ENCODE data around the gene GASK1A.
"Not testable (repeated sequence)": the region's sequence is repeated elsewhere in the genome, so short reads cannot be mapped to it uniquely, and the experiment has no call there.

Gene GASK1A

GRCh38 chr3:43062040-43062563 is 83.0 kb downstream of the GASK1A start:
- DNase-seq (ENCODE audit: low spot score), result no peak

GRCh38 chr3:43062564-43063040 is 83.5 kb downstream of the GASK1A start:
- DNase-seq (ENCODE audit: low spot score), result no peak

- DNase-seq (ENCODE audit: low spot score), result no peak
Measured at GRCh38 chr3:43063114-43063513, 84.0 kb downstream of the GASK1A start.

- not testable (repeated sequence) for DNase-seq (ENCODE audit: low spot score)
Measured at GRCh38 chr3:43070670-43071069, 91.6 kb downstream of the GASK1A start.

DNA sequence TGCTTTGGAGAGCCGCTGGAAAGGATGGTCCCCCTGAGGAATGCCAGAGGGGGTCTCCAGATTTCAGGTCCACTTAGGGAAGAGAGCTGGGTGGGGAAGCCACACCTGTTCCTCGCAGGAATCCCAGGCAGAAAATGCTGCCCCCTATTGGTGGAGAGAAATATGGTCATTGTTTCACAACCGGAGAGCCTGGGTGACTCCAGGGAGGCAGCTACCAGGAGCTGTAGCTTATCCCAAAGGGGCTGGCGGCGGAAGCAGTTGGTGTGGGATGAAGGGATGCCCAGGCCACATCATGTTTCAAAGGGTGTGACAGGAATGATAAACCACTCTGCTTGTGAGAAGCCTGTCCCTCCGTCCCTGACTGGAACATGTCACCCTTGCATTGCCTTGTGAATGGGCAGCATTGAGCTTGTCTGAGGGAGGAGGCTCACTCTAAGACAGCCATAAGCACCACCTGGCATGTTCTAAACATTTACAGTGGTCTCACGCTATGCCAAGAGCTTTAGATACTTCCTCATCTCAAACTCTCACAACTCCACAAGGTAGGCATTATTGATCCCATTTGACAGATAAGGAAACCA is 92.3 kb downstream of the GASK1A start:
- DNase-seq (ENCODE audit: low spot score), result no peak

- DNase-seq (ENCODE audit: low spot score), result no peak
Measured at GRCh38 chr3:43072361-43072760, 93.2 kb downstream of the GASK1A start.

DNA sequence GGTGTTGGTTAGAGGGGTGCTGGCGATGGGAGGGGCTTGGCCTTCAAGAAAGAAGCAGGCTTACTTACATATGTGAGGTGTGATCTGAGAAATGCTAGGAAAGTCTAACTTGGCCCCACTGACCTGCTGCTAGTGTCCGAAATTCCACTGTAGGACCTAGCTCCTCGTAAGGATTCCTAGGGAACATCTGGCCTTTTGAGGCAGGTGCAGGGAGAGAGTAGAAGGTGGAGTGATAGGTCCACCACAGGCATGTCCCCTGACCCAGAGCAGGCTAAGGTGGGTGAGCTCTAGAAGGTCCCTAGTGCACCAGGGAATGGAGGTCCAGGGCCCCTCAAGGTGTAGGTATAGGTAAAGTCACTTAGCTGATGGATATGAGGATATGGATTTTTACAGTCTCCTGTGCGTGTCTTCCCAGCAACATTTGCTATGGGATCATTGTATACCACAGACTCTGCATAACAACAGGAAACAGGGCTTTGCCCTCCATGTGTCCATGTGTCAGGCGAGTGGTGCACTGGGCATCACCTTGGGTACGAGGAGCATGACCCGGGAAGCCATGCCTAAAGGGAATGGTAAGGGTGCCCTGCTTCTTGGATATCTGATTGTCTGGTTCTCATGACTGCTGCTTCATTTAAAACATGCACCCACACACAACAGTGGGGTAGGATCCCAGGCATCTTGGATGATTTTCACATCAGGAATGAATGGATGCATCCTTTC is 94.2 kb downstream of the GASK1A start:
- no peak for DNase-seq (ENCODE audit: low spot score)

- no peak for DNase-seq (ENCODE audit: low spot score)
Measured at GRCh38 chr3:43073836-43074220, 94.7 kb downstream of the GASK1A start.

GRCh38 chr3:43074482-43074881 is 95.4 kb downstream of the GASK1A start:
- DNase-seq (ENCODE audit: low spot score), result no peak

GRCh38 chr3:43074901-43075689 is 96.0 kb downstream of the GASK1A start:
- DNase-seq (ENCODE audit: low spot score), result no peak

- DNase-seq (ENCODE audit: low spot score), result no peak
Measured at GRCh38 chr3:43075904-43076661, 97.0 kb downstream of the GASK1A start.

- no peak for DNase-seq (ENCODE audit: low spot score)
Measured at GRCh38 chr3:43076857-43077256, 97.7 kb downstream of the GASK1A start.

DNA sequence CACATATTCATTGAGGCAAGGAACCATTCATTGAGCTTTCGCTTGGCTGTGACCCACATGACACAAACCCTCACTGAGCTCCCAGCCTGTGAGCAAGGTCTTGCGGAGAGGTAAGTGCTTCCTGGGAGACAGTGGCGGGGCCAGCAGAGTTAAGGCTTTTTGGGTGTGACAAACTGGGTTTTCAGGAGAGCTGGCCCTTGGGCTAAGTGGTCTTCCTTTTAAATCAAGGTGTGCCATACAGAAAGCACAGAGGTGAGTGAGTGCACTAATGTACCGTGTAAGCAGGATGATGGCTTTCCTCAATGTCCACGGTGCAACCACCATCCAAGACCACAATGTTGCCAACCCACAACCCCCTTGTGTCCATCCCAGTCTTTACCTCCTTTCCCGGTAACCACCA is 98.2 kb downstream of the GASK1A start:
- DNase-seq (ENCODE audit: low spot score), result no peak

GRCh38 chr3:43077707-43078106 is 98.6 kb downstream of the GASK1A start:
- no peak for DNase-seq (ENCODE audit: low spot score)

DNA sequence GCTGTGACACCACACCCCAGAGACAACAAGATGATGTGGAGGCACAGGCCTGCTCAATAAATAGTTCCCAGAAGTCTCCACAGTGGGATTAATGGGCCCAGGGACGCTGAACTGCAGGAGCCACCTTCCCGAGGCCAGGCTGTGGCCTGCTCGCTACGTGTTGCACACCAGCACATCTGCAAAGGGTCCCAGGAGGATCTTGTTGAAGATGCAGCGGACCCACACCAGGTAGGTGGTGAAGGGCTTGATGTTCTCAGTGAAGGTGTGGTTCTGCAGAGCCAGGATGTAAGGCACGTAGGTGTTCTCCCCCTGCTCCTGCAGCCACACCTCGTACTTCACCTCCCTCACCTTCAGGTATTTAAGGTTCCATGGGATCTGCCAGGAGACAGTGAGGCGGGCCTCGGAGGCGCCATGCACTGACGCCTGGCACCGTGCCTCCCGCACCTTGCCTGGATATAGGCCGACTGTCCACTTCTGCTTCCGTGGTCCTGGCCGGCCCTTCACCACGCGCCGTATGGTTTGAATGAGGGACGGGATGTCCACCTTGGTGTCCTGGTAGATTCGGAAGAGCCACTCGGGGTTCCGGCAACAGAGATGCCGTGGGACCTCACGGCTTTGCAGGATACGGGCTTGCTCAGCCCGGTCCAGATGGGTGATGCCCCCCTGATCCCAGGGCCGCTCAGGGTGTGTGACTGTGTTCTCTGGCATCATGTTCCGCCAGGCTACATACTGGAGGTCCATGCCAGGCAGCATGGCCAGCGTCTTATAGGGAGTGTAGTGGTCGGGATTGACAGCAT is 100.6 kb downstream of the GASK1A start:
- DNase-seq (ENCODE audit: low spot score), result no peak

- DNase-seq (ENCODE audit: low spot score), result no peak
Measured at GRCh38 chr3:43080726-43081568, 101.8 kb downstream of the GASK1A start.

GRCh38 chr3:43081796-43082195 is 102.7 kb downstream of the GASK1A start:
- no peak for DNase-seq (ENCODE audit: low spot score)

GRCh38 chr3:43082457-43082856 is 103.3 kb downstream of the GASK1A start:
- DNase-seq (ENCODE audit: low spot score), result no peak

DNA sequence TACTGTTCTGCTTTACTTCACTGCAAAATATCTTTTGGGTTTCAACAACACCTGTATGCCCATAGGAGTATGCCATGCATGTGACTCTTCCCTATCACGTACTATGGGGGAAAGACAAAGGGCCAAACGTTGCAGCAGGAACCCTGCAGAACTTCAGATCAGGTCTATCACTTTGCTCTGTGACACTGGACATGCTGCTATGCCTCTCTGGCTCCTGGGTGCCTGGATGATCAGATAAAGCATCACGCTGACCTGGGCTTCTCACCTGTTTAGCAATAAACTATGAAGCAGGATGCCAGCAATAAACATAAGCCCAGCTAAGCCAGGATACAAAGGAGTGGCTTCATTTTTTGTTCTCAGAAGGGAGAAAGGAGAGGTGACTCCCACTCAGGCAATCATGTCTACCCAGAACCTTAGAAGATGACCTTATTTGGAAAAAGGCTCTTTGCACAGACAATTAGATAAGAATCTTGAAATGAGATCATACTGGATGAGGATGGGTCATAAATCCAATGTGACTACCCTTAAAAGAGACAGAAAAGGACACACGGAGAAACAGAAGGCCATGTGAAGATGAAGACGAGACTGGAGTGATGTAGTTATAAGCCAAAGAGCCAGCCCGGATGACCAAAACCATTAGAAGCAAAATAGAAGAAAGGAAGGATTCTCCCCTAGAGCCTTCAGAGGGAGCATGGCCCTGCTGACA is 107.5 kb downstream of the GASK1A start:
- DNase-seq (ENCODE audit: low spot score), result no peak
